GM19395 (cell line): ENCODE data around the gene EIF4E2.
"Not testable (repeated sequence)": the region's sequence is repeated elsewhere in the genome, so short reads cannot be mapped to it uniquely, and the experiment has no call there.

Experiments
- ATAC-seq: cut with Tn5 transposase; IDR thresholded peaks from one replicate; pipeline ENCODE4 v1.9.1; 2021; ENCODE audit warnings: mild to moderate bottlenecking, moderate library complexity; ENCODE audit not compliant: unreplicated experiment

EIF4E2 gene

DNA sequence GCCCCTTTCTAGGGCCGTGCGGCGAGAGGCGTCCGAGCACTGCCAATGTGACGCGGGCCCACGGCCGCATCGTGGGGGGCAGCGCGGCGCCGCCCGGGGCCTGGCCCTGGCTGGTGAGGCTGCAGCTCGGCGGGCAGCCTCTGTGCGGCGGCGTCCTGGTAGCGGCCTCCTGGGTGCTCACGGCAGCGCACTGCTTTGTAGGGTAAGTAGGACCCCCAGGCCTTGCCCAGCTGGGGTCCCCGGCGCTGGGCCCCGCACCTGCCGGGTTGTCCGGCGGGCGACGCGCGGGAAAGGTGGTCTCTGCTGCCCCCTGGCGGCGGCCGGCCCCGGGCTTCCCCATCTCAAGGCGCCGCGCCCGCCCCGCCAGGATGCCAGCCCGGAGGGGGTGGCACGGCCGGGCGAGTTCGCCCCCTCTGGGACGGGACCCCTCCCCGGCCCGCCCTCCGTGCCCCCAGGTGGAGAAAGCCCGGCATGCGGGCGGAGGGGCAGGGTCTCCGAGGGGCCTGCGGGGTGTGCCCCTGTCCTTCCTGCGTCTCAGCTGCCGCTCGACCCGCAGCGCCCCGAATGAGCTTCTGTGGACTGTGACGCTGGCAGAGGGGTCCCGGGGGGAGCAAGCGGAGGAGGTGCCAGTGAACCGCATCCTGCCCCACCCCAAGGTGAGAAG lies 28.4 kb upstream of the EIF4E2 start:
- ATAC-seq = no peak

DNA sequence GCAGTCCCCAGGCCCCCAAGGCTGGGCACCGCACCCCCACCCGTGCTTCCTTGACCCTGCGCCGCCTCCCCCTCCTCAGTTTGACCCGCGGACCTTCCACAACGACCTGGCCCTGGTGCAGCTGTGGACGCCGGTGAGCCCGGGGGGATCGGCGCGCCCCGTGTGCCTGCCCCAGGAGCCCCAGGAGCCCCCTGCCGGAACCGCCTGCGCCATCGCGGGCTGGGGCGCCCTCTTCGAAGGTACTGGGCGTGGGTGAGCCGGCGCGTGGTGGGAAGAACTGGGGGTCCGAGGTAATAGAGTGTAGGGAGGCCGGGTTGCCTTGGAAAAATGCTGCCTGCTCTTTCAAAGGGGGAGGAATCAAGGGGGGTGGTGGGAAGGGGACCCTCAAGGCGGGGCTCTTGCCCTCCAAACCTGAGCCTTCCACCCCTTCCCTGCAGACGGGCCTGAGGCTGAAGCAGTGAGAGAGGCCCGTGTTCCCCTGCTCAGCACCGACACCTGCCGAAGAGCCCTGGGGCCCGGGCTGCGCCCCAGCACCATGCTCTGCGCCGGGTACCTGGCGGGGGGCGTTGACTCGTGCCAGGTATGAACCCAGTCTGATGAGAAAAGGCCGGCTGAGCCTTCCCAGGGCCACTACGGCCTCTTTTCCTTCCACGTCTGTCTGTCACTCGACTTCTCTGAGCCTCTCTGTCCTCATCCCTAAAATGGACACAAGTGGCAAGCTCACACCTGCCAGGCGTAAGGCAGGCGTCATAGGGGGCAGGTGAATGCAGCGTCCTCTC lies 27.7 kb upstream of the EIF4E2 start:
- no peak for ATAC-seq

DNA sequence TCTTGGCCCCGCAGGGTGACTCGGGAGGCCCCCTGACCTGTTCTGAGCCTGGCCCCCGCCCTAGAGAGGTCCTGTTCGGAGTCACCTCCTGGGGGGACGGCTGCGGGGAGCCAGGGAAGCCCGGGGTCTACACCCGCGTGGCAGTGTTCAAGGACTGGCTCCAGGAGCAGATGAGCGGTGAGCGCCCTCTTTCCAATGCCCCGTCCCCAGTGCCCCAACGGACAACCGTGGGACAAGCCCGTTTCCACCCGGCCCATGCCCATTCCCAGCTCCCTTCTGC lies 27.1 kb upstream of the EIF4E2 start:
- no peak for ATAC-seq

DNA sequence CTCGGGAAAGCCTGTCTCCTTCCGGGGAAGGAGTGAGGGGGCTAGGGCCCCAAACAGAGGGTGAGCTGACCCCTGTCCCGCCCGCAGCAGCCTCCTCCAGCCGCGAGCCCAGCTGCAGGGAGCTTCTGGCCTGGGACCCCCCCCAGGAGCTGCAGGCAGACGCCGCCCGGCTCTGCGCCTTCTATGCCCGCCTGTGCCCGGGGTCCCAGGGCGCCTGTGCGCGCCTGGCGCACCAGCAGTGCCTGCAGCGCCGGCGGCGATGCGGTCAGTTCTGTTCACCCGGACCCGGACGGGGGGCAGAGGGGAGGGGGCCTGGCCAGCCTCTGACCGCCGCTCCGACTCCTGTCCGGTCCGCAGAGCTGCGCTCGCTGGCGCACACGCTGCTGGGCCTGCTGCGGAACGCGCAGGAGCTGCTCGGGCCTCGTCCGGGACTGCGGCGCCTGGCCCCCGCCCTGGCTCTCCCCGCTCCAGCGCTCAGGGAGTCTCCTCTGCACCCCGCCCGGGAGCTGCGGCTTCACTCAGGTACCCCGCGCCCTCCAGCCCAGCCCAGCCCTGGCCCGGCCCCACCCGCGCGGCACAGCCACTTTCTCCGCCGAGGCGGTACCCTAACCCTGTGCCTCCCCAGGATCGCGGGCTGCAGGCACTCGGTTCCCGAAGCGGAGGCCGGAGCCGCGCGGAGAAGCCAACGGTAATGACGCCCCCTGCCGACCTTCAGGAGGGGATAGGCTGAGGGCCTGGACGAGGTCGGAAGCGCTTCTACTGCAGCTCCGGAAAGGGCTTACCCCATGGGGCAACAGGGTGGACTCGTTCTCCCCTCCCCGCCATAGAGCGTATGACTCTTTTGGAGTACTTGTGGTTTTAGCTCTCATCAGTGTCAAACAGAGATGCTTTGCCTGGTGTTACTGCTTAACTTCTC lies 26.5 kb upstream of the EIF4E2 start:
- no peak for ATAC-seq

DNA sequence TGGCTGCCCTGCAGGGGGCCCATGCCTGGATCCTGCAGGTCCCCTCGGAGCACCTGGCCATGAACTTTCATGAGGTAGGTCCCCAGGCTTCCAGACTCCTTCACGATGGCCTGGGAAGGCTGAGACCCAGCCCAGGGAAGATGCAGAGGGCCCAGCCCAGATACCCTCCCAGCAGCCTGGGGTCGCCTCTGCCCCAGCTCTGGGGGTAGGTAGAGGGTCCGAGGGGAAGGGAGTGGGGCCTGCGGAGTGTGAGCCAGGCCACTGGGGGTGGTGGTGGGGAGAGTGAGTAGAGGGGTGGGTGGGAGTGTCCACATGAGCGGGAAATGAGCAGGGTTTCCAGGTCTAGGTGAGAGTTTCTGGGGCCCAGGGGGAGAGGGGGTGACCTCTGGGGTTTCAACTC lies 25.7 kb upstream of the EIF4E2 start:
- ATAC-seq = no peak

DNA sequence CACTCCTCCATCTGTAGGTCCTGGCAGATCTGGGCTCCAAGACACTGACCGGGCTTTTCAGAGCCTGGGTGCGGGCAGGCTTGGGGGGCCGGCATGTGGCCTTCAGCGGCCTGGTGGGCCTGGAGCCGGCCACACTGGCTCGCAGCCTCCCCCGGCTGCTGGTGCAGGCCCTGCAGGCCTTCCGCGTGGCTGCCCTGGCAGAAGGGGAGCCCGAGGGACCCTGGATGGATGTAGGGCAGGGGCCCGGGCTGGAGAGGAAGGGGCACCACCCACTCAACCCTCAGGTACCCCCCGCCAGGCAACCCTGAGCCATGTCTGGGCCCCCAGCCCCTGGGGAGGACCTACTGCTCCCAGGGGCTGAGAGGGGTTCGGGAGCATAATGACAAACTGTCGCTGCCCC lies 25.3 kb upstream of the EIF4E2 start:
- no peak for ATAC-seq

DNA sequence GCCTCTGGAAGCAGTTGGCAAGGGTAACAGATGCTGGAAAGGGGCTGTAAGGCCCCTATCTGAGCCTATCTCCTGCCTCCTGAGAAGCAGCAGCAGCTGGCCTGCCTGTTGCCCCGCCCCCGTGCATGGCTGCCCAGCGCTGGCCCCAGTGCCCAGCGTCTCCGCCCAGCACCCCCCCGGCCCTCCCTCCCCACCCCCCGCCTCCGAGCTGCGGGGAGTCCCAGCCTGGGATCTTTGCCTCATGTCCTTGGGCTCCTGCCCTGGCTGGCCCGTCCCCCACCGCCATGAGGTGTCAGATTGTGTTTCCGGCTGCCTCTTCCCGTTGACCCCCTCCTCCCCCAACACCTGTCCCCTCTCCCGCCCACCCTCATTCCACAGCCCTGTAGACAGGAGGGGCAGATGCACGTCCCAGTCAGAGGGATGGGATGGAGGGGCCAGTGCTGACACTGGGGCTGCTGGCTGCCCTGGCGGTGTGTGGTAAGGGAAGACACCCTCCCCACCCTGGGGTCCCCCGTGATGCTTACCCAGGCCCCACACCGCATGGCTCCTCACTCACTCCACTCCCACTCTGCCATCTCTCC lies 24.6 kb upstream of the EIF4E2 start, which contains the start of gene CHRND:
CHRND (plus strand) TSS at position 370 of the 581 bp plus-strand sequence; CDS start at position 426, 56 bp downstream.
- no peak for ATAC-seq

- no peak for ATAC-seq
These were observed 24.0 kb upstream of the EIF4E2 start for GRCh38 chr2:232526372-232526941.

DNA sequence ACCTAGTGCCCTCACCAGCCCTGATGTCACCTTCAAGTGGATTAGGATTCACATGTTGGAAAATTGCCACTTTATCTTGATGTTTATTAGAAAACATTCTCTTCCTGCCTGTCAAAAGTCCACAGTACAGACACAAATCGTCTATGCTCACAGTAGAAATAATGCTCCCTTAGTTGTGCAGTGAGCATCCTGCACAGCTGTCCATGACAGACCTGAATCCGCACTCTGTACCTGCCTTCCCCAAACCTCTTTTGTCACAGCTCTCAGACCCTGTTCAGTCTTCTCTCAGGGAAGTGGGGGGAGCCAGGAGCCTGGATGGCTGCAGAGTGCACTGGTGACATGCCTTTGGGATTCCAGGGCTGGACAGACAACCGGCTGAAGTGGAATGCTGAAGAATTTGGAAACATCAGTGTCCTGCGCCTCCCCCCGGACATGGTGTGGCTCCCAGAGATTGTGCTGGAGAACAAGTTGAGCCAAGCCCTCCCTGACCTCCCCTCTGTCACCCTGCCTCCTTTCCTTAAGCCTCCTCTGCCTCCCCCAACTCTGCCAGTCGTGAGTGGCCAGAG lies 22.5 kb upstream of the EIF4E2 start:
- ATAC-seq = no peak

DNA sequence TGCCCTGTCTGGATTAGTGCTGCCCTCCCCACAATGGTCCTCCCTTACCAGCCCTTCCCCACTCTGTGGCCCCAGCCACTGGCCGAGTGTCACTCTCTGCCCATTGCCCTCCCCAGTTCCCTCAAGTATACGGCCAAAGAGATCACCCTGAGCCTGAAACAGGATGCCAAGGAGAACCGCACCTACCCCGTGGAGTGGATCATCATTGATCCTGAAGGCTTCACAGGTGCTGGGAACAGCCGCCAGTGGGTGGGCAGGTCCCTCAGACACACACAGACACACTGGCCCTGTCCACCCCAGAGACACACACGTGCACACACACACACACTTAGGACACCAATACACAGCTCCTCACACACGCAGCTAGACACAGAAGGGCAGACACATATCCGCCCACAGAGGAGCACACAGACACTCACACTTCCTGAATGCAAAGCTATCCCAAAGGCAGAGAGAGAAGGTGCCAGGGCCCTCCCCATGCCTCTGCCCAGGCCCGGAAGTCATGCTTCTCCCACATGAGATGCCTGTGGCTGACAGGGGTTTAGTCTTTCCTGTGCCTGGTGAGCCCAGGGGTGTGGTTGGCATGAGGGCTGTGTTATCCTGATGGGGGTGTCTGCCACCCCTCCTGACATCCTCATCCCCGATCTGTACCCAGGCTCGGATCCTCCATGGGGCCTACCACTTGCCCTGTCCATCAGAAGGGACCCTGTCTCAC lies 21.6 kb upstream of the EIF4E2 start:
- no peak for ATAC-seq

DNA sequence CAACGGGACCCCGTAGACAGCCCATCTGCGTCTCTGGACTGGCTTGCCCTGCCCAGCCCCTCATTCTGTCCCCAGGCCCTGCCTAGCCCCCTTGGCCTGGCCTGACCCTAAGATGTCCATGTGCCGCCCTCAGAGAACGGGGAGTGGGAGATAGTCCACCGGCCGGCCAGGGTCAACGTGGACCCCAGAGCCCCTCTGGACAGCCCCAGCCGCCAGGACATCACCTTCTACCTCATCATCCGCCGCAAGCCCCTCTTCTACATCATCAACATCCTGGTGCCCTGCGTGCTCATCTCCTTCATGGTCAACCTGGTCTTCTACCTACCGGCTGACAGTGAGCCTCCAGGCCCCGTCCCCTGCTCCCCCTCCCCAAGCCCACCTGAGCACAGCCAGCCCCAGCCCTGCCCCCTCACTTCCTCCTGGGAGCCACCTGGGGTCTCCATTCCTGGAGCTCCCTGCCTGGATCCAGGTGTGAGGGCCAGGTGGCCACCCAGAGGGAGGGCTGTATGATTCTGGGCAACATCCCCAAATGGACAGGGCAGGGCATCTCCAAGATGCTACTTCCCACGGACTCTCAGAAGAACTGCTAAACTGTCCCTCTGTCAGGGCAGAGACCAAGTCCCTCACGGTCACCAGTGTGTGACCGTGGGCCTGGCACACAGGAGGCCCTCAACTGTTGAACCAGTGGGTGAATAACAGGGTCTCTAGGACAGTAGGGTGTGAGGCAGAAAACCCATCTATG lies 20.5 kb upstream of the EIF4E2 start:
- no peak for ATAC-seq

- ATAC-seq = no peak
These were observed 19.7 kb upstream of the EIF4E2 start for GRCh38 chr2:232530626-232531260.

DNA sequence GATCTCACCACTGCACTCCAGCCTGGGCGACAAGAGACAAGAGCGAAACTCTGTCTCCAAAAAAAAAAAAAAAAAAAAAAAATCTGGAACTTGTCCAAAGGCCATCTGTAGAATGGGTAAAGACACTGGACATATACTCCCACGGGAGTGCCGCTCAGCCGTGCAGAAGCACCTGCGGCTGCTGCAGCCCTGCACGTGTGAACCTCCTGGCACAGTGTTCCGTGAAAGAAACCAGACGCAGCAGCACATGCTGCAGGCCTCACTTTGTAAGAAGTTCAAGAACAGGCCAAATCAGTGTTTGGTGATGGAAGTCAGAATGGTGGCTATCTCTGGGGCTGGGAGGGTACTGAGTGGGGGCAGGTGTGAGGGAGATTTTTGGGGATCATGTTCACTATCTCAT lies 18.1 kb upstream of the EIF4E2 start:
- no peak for ATAC-seq

DNA sequence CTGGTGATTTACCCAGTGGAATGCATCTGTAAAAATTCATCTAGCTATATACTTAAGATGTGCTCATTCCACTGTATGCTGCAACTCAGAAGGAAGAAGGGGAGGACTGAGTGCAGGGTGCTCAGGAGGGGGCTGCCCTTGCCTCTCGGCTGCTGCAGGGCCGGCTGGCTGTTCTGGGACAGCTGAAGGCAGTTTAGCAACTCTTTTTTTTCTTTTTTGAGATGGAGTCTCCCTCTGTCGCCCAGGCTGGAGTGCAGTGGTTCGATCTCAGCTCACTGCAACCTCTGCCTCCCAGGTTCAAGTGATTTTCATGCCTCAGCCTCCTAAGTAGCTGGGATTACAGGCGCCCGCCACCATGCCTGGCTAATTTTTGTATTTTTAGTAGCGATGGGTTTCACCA lies 17.7 kb upstream of the EIF4E2 start:
- ATAC-seq = not testable (repeated sequence)

DNA sequence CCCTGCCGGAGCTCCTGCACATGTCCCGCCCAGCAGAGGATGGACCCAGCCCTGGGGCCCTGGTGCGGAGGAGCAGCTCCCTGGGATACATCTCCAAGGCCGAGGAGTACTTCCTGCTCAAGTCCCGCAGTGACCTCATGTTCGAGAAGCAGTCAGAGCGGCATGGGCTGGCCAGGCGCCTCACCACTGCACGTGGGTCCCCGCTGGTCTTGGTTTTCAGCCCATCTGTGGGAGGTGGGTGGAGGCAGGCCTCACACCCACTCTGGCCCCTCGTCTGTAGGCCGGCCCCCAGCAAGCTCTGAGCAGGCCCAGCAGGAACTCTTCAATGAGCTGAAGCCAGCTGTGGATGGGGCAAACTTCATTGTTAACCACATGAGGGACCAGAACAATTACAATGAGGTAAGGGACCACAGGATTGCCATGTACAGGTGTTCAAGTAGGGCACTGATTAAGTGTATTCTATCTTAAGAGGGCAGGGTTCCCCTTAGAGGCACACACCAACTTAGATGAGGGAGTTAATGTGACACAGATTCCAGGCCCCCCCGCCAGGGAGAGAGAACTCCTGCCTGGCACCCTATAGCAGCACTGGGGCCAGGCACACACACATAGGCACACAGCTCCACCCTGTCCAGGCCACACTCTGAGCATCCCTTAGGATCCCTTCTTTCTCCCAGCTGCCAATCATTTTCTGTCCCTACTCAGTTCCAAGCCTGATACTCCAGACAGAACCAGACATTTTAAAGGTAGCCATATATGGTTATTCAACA lies 16.4 kb upstream of the EIF4E2 start:
- no peak for ATAC-seq

DNA sequence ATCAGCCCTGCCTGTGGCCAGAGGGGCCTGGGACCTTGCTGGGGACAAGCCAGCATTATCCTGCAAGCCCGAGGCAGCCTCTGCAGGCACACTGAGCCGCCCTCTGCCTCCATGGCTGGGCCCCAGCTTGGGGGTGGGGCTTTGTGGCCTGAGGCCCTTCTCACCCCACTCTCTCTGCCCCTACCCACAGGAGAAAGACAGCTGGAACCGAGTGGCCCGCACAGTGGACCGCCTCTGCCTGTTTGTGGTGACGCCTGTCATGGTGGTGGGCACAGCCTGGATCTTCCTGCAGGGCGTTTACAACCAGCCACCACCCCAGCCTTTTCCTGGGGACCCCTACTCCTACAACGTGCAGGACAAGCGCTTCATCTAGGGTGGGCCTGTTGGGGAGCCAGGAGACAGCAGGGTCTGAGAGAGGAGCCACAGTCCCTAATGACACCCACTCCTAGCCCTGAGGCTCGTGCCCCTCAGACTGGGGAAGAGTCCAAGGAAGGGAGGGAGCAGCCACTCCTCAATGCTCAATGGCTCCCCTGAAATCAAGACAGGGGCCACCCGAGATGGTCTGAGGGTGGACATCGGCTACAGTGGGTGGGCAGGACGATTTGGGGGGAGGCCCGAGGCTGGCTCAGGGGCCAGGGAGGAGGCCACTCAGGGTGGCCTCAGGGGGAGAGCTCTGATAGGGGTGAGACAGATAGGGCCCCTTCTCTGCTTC lies 15.4 kb upstream of the EIF4E2 start:
- no peak for ATAC-seq

DNA sequence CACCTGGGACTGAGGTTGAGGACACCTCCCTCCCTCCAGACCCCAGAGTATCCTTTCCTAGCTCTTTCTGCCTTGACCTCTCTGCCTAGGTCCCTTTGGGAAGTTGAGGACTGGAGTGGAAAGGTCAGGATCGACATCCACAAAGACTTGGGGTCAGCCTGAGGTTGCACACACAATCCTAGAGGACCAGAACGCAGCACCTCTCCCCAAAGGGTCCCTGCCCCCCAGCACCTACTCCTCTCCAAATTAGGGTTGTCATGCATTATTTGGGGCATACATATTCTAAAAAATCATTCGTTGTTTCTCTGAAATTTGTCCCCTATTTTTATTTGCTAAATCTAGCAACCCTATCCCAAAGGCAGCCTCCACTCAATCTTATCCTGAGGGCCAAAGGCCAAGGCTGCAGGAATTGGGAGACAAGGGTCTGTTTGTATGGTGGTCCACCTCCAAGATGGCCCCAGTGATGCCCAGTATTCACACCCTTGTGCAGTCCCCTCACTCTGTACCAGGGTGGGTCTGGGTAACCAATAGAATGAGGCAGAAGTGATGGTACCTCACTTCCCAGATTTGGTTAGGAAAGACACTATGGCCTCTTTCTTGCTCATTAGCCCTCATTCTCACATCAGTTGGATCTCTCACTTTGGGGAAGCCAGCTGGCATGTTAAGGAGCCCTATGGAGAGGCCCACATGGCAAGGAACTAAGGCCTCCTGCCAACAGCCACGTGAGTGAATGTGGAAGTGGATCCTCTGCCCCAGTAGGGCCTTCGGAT lies 14.5 kb upstream of the EIF4E2 start:
- ATAC-seq = no peak
